ENCODE results near the gene BCAS1. TPM values are rescaled to one million over a fixed set of nuclear protein-coding genes. Genes with fewer than 3 reads are reported as not detected.

BCAS1 gene
- total RNA-seq, 2 experiments from 2014 or later, result 0.16 to 0.19 TPM

GRCh38 chr20:53966774-53967398 lies 103.5 kb downstream of the BCAS1 start:
- Histone ChIP-seq H3K4me1 (ENCODE audit: insufficient read depth, low read length, poor library complexity, severe bottlenecking) (no peaks in the 10 kb centered on the region), H4K20me1 (ENCODE audit: insufficient read depth, low read length) (no peaks in the 10 kb centered on the region), H3K79me2 (ENCODE audit: insufficient read depth, low read depth, low read length) (no peaks in the 10 kb centered on the region), H2AFZ (ENCODE audit: low read length) (no peak overlapping the region), H3K9me3 (ENCODE audit: low read length) (no peaks in the 10 kb centered on the region), H3K27ac (ENCODE audit: low read depth, low read length, poor library complexity, severe bottlenecking) (no peak overlapping the region), H3K36me3 (ENCODE audit: insufficient read depth, low read length) (no peaks in the 10 kb centered on the region), H3K4me2 (ENCODE audit: low read length) (no peak overlapping the region), H3K4me3 (ENCODE audit: low read depth, low read length, poor library complexity, severe bottlenecking) (no peak overlapping the region), H3K9me2 (ENCODE audit: insufficient read depth, low read length) (no peaks in the 10 kb centered on the region)
- no TSS peak for BruUV-seq (replicated peaks)
- TF ChIP-seq EZH2phosphoT487 (IDR thresholded peaks at IDR 0.05; ENCODE audit: borderline replicate concordance, low read depth, low read length) (no peak), CTCF (conservative IDR thresholded peaks at IDR 0.05; ENCODE audit: low read length) (no peak)
- CTCF ChIA-PET (ENCODE audit: unreplicated experiment), result no interaction called here
- no peak for DNase-seq (ENCODE audit: low spot score)
- POLR2A ChIA-PET, result no interaction called here
- intact Hi-C loops (cut with micrococcal nuclease; ENCODE audit: unreplicated experiment), result no loop called here

DNA sequence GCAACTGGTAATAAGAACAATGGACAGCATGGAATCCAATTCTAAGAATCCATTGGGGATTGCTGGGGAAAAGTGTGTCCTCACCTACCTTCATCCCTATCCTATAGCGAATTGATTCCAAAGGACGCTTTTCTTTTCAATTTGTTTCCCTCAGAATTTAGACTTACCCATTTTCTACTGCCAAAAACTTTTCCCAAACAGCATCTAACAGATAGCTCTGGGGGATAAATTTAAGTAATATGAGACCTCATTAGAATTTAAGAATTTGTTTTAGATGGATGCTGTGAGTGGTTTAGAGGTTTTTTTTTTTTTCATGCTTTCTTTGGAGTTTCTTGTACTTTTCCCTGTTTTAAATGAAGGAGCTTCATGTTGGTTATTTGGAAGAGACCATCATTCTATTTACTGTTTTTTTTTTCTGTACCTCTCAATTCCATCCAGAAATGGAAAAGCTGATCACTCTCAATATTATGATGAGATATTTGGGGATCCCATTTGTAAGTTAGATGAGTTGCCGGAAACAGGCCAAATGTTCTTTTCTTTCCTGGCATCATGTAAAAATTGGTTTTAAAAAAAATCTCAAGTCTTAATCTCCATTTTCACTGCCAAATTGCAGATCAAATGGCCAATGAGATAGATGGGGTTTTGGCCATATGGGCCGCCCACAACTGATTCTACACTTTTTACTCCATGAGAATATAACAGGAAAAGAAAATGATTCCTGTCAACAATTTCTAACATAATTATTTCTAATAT lies 105.7 kb downstream of the BCAS1 start:
- DNase-seq (ENCODE audit: low spot score), result no peak
- no peaks in the 10 kb centered on the region for H4K20me1 ChIP-seq (ENCODE audit: insufficient read depth, low read length)
- CTCF ChIA-PET (ENCODE audit: unreplicated experiment), result no interaction called here
- TF ChIP-seq EZH2phosphoT487 (IDR thresholded peaks at IDR 0.05; ENCODE audit: borderline replicate concordance, low read depth, low read length) (no peak), CTCF (conservative IDR thresholded peaks at IDR 0.05; ENCODE audit: low read length) (no peak)
- H3K27ac ChIP-seq (ENCODE audit: low read depth, low read length, poor library complexity, severe bottlenecking), result no peak overlapping the region
- no peaks in the 10 kb centered on the region for H3K9me3 ChIP-seq (ENCODE audit: low read length)
- POLR2A ChIA-PET, result interaction anchor here (0.6 to 0.8 kb wide), 2 partner anchors 18 to 1333 kb away, joined by 3 to 4 read pairs; no protein-coding TSS in a partner anchor
- H3K4me3 ChIP-seq (ENCODE audit: low read depth, low read length, poor library complexity, severe bottlenecking), result no peak overlapping the region
- no TSS peak for BruUV-seq (replicated peaks)
- H3K36me3 ChIP-seq (ENCODE audit: insufficient read depth, low read length), result no peaks in the 10 kb centered on the region
- no peaks in the 10 kb centered on the region for H3K4me1 ChIP-seq (ENCODE audit: insufficient read depth, low read length, poor library complexity, severe bottlenecking)
- no peak overlapping the region for H3K4me2 ChIP-seq (ENCODE audit: low read length)
- H3K79me2 ChIP-seq (ENCODE audit: insufficient read depth, low read depth, low read length), result no peaks in the 10 kb centered on the region
- H3K9me2 ChIP-seq (ENCODE audit: insufficient read depth, low read length), result no peaks in the 10 kb centered on the region
- H2AFZ ChIP-seq (ENCODE audit: low read length), result no peak overlapping the region
- intact Hi-C loops (cut with micrococcal nuclease; ENCODE audit: unreplicated experiment), result no loop called here

DNA sequence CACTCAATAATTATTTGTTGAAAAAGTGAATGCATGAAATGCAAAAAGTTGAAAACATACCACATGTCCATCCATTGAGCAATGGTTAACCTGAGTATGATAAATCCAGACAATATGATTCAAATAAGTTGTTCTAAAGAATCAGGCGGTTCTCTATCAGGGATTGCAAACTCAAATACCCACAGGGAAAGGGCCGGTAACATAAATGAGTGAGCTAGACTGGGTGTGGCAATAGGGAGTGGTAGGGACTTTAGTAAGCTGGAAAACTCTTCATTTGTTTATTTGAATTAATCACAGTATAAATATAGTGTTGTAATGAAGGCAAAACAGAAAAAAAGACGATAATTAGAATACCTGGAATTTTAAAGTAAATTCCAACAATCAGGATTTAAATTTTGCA lies 106.3 kb downstream of the BCAS1 start:
- no peak overlapping the region for H3K4me3 ChIP-seq (ENCODE audit: low read depth, low read length, poor library complexity, severe bottlenecking)
- no peaks in the 10 kb centered on the region for H3K9me3 ChIP-seq (ENCODE audit: low read length)
- H4K20me1 ChIP-seq (ENCODE audit: insufficient read depth, low read length), result no peaks in the 10 kb centered on the region
- intact Hi-C loops (cut with micrococcal nuclease; ENCODE audit: unreplicated experiment), result no loop called here
- no peak for DNase-seq (ENCODE audit: low spot score)
- TF ChIP-seq EZH2phosphoT487 (IDR thresholded peaks at IDR 0.05; ENCODE audit: borderline replicate concordance, low read depth, low read length) (no peak), CTCF (conservative IDR thresholded peaks at IDR 0.05; ENCODE audit: low read length) (no peak)
- no peaks in the 10 kb centered on the region for H3K36me3 ChIP-seq (ENCODE audit: insufficient read depth, low read length)
- ChIA-PET CTCF (ENCODE audit: unreplicated experiment) (no interaction called here), POLR2A (no interaction called here)
- H3K4me2 ChIP-seq (ENCODE audit: low read length), result no peak overlapping the region
- no peaks in the 10 kb centered on the region for H3K4me1 ChIP-seq (ENCODE audit: insufficient read depth, low read length, poor library complexity, severe bottlenecking)
- H3K79me2 ChIP-seq (ENCODE audit: insufficient read depth, low read depth, low read length), result no peaks in the 10 kb centered on the region
- no peaks in the 10 kb centered on the region for H3K9me2 ChIP-seq (ENCODE audit: insufficient read depth, low read length)
- no TSS peak for BruUV-seq (replicated peaks)
- H2AFZ ChIP-seq (ENCODE audit: low read length), result no peak overlapping the region
- H3K27ac ChIP-seq (ENCODE audit: low read depth, low read length, poor library complexity, severe bottlenecking), result no peak overlapping the region
